SU-DHL-6 (cell line): Measurements from ENCODE around the gene PXMP4.

Source experiments
- CTCF ChIP-seq: fragments of 200-600 bp; sonication (generic); IDR thresholded peaks from one replicate; pipeline ENCODE4 v1.5.1; 2017; ENCODE audit warnings: antibody characterized with exemption, mild to moderate bottlenecking, low read length, moderate library complexity; ENCODE audit not compliant: insufficient read depth, poor library complexity, severe bottlenecking
- EZH2phosphoT487 ChIP-seq: fragments of 200-600 bp; sonication (generic), shearing (Covaris generic); conservative IDR thresholded peaks from 2 replicates; pipeline ENCODE4 v1.6.1; 2018; ENCODE audit warnings: mild to moderate bottlenecking, antibody characterized with exemption, low read length, moderate library complexity, mixed read lengths

GRCh38 chr20:33686100-33686983 lies 33.8 kb downstream of the PXMP4 start, which contains the start of gene E2F1:
- TF ChIP-seq CTCF (no peak), EZH2phosphoT487 (no peak)
